ENCODE results near the gene HIVEP2.

HIVEP2 gene

DNA sequence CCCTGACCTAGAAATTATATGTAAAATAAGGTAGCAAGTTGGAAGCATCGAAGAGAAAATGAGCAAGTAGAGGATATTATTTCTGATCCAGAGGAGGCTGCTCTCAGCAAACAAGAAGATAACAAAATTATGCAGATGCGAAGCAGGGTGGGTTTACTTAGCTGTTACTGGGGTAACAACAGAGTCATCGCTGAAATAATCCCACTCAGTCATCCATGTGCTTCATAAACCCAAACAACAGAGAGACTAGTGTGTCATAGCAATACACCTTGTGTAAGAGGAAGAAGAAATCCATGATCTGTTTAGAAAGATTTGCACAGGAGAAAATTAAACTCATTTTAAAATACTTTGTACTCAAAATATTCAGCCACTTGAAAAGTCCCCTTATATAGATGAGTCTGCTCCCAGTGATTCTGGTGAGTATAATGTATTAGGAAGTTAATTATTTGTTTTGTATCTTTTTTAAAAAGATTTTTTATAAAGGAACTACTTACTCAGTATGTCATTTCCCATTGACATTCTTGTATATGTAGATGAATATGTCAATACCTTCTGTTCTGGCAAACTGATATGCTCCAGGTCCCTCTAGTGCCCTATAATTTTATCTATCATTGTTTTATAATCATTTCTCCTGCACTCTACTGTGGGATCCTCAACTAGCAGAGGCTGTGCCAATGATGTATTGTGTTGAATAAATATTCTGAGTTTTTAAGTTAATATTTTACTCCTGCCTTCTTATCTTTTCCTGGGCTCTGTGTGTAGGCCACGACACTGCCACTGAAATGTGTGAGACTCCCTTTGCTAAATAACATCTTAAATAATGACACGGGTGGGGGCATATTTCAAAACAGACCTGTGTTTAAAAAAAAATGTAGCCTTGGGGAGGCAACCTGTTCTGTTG lies 8.6 kb upstream of the HIVEP2 start:
- Histone ChIP-seq H3K27ac (replicated peaks) (no peak overlapping the region), H3K27me3 (ENCODE audit: insufficient read depth, poor library complexity, severe bottlenecking) (no peaks in the 10 kb centered on the region), H3K4me3 (replicated peaks; ENCODE audit: insufficient read depth, low read length) (no peak overlapping the region)
- no peak for DNase-seq (ENCODE audit: low read depth in 1 of 2, low spot score in 1 of 2)
- TF ChIP-seq SPI1 (IDR thresholded peaks at IDR 0.05; ENCODE audit: borderline replicate concordance, low read depth): no peak

GRCh38 chr6:142952614-142953013 lies 7.6 kb upstream of the HIVEP2 start:
- Histone ChIP-seq H3K27ac (replicated peaks) (no peak overlapping the region), H3K27me3 (ENCODE audit: insufficient read depth, poor library complexity, severe bottlenecking) (no peaks in the 10 kb centered on the region), H3K4me3 (replicated peaks; ENCODE audit: insufficient read depth, low read length) (no peak overlapping the region)
- no peak for DNase-seq (ENCODE audit: low read depth in 1 of 2, low spot score in 1 of 2)
- no peak for TF ChIP-seq REST (IDR thresholded peaks at IDR 0.05; ENCODE audit: insufficient replicate concordance, low read depth)
- TF ChIP-seq POLR2AphosphoS5 (IDR thresholded peaks at IDR 0.05; ENCODE audit: low read depth): no peak
- TF ChIP-seq SPI1 (IDR thresholded peaks at IDR 0.05; ENCODE audit: borderline replicate concordance, low read depth): peak; percentile 36; the same call in 1 of the 2 replicates
- TF ChIP-seq GABPA (IDR thresholded peaks at IDR 0.05; ENCODE audit: low read depth): no peak
- TF ChIP-seq, protein P1, sequence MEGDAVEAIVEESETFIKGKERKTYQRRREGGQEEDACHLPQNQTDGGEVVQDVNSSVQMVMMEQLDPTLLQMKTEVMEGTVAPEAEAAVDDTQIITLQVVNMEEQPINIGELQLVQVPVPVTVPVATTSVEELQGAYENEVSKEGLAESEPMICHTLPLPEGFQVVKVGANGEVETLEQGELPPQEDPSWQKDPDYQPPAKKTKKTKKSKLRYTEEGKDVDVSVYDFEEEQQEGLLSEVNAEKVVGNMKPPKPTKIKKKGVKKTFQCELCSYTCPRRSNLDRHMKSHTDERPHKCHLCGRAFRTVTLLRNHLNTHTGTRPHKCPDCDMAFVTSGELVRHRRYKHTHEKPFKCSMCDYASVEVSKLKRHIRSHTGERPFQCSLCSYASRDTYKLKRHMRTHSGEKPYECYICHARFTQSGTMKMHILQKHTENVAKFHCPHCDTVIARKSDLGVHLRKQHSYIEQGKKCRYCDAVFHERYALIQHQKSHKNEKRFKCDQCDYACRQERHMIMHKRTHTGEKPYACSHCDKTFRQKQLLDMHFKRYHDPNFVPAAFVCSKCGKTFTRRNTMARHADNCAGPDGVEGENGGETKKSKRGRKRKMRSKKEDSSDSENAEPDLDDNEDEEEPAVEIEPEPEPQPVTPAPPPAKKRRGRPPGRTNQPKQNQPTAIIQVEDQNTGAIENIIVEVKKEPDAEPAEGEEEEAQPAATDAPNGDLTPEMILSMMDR (IDR thresholded peaks at IDR 0.05; ENCODE audit: insufficient read depth, low read length): no peak

DNA sequence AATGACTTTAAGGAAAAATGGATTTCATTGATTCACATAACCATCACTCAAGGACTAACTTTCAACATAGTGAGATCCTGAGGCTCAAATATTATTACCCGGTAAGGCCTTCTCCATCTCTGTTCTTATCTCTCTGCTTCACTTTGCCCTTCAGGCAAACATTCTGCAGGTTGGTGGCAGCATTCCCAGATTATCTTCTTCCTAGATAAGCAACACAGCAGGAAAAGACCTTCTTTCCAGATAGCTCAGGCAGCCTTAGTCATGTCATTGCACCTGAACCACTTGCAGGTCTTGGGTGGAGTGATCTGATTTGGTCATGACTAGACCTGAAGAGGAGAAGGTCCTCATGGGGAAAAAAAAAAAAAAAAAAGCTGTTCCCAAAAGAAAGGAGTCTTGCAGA lies 5.3 kb upstream of the HIVEP2 start:
- no peak overlapping the region for H3K4me3 ChIP-seq (replicated peaks; ENCODE audit: insufficient read depth, low read length)
- H3K27me3 ChIP-seq (ENCODE audit: insufficient read depth, poor library complexity, severe bottlenecking): no peaks in the 10 kb centered on the region
- no peak for DNase-seq (ENCODE audit: low read depth in 1 of 2, low spot score in 1 of 2)
- TF ChIP-seq REST (IDR thresholded peaks at IDR 0.05; ENCODE audit: insufficient replicate concordance, low read depth) (no peak), GABPA (IDR thresholded peaks at IDR 0.05; ENCODE audit: low read depth) (no peak), POLR2AphosphoS5 (IDR thresholded peaks at IDR 0.05; ENCODE audit: low read depth) (no peak), SPI1 (IDR thresholded peaks at IDR 0.05; ENCODE audit: borderline replicate concordance, low read depth) (no peak)
- TF ChIP-seq, protein P1 (IDR thresholded peaks at IDR 0.05; ENCODE audit: insufficient read depth, low read length): no peak
- H3K27ac ChIP-seq (replicated peaks): no peak overlapping the region

DNA sequence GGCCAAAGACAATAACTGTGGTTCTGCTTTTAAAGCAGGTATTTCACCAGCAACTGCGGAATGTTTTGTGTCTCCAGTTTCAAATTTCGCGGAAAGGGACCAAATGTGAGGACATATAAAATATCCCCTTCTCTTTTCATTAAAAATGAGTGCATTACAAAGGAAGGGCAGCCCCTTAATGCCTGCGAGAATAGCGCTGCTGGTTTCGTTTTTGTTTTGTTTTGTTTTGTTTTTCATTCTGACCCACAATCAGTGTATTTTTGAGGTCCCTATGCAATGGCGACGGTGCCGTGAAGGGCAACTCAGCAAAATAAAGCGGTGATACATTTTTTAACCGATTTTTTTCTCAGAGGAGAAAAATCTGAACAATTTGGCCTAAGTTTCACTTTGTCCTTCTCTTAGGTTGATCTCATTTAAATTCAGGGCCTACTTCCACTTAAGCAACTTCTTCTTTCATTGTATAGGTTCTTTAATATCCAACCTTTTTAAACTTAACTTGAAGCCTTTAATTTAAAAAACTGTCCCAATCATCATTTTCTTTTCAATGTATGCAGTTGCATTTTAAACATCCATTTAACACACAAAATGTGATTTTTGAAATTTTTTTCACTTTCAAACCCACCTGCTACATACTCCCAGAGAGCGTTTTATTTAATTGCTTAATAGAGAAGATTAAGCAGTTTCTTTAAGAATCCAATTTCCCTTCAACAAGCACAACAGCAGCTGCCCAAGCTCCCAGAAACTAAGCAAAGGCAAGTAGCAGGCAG lies 2.9 kb upstream of the HIVEP2 start:
- no peak for DNase-seq (ENCODE audit: low read depth in 1 of 2, low spot score in 1 of 2)
- no peaks in the 10 kb centered on the region for H3K27me3 ChIP-seq (ENCODE audit: insufficient read depth, poor library complexity, severe bottlenecking)
- H3K4me3 ChIP-seq (replicated peaks; ENCODE audit: insufficient read depth, low read length): peak overlapping the region; percentile 72
- TF ChIP-seq, protein P1 (IDR thresholded peaks at IDR 0.05; ENCODE audit: insufficient read depth, low read length): no peak
- TF ChIP-seq GABPA (IDR thresholded peaks at IDR 0.05; ENCODE audit: low read depth): no peak
- no peak for TF ChIP-seq POLR2AphosphoS5 (IDR thresholded peaks at IDR 0.05; ENCODE audit: low read depth)
- TF ChIP-seq SPI1 (IDR thresholded peaks at IDR 0.05; ENCODE audit: borderline replicate concordance, low read depth): no peak
- no peak for TF ChIP-seq REST (IDR thresholded peaks at IDR 0.05; ENCODE audit: insufficient replicate concordance, low read depth)
- H3K27ac ChIP-seq (replicated peaks): no peak overlapping the region

Measured in HL-60 (cell line).